Ureter (tissue), 1 donor: Measurements from ENCODE around the gene FREY1. TPM values are rescaled to one million over a fixed set of nuclear protein-coding genes. Genes with fewer than 3 reads are reported as not detected.

Experiments used
- DNase-seq: peaks from one replicate; pipeline ENCODE4 v3.0.0-alpha.2; 2020; ENCODE audit warnings: low spot score
- total RNA-seq: library from RNA; stranded (reverse); gene quantifications from one replicate; pipeline ENCODE4 v1.2.4, GENCODE V29; 2023
- donor health status: DM: yes; HTN: yes; CAD: no.

The FREY1 gene, protein sequence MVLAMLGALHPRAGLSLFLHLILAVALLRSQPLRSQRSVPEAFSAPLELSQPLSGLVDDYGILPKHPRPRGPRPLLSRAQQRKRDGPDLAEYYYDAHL
- total RNA-seq: 0.70 TPM

- DNase-seq: no peak
These were observed at the start of gene FREY1 for GRCh38 chr11:45906965-45907611. TSS of gene FREY1 (minus strand) at chr11:45907271. CDS start at chr11:45907245, 26 bp downstream.

DNA sequence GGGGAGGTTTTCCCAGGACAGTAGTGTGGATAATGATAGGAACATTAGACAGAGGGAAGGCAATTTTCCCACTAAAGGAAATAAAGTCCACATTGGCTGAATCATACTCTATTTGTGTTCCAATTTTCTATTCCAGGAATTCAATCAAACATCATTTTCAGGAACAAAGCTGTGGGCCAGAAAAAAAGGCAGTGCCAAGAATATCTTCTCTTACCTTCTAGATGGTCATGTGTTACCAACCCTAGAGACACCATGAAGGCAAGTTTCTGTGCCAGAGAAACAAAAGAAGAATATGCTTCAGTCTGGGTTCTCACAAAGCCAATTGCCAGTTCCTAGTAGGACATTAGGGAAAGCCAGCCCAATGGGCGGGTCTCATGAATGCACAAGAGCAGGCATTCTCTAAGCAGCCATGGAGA lies 42.9 kb upstream of the FREY1 start:
- DNase-seq: no peak

DNA sequence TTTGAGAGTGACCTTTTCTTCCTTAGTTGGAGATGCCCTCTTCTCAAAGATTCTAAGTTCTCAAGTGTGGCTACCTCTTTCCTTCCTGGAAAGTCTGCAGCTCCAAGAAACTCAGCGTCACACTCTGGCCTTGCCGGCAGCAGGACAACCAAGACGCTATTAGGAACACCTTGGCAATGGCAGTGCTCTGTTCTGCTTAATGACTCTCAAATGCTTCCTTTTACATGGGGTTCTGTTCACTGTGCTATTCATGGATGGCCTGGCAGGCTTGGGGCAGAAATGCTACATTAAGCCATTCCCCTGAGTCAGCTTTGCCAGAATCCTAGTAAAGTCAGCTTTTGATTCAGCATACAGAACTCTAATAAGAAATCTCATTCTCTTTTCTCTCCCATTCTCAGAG lies 41.3 kb upstream of the FREY1 start:
- no peak for DNase-seq

- DNase-seq: no peak
These were observed 40.8 kb upstream of the FREY1 start for GRCh38 chr11:45947885-45948284.

DNA sequence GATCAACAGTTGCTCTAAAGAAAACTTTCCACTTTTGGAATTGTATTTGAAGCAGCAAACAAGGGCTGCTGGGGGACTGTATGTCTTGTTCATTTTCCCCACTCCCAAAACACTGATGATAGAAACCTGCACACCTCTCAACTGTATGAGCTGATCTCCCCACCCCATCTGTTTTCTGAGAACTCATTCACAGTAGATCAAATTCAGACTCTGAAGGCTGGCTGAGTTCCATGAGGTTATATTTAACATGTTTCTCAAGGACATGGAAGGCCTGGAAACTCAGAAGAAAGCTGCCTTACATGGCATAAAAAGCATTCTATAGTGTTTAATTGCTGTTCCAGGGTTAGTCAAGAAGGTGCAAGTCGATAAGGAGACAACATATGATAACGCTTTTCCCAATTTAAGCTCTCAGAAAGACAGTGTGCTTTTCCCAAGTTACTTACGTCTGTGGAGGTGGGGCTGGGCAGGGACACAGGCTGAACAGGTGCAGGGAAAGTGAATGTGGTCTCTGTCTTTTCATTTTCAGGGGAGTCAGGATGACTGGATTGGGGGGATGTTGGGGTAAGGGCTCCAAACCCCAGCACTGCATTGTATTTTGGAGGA lies 38.4 kb upstream of the FREY1 start:
- no peak for DNase-seq

GRCh38 chr11:45942381-45942780 lies 35.3 kb upstream of the FREY1 start:
- no peak for DNase-seq

- DNase-seq: no peak
These were observed 34.2 kb upstream of the FREY1 start for GRCh38 chr11:45941285-45941684.

DNA sequence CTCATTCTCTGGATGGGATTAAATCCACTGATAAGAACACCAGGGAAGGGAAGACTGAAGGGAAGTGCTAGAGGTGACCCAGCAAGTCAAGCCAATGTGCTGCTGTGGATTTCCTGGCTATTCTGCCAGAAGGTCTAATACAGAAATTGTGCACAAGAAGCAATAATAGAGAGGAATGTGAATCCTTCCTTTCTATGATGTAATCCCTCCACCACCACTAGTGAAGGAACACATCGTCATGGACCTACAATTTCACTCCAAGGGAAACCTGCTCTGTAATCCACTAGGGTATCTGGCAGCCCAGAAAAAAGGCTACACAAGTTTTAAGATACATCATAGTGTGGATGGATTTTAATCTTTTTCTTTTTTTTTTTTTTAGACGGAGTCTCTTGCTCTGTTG lies 32.8 kb upstream of the FREY1 start:
- DNase-seq: no peak

GRCh38 chr11:45937916-45938315 lies 30.8 kb upstream of the FREY1 start:
- DNase-seq: no peak

DNA sequence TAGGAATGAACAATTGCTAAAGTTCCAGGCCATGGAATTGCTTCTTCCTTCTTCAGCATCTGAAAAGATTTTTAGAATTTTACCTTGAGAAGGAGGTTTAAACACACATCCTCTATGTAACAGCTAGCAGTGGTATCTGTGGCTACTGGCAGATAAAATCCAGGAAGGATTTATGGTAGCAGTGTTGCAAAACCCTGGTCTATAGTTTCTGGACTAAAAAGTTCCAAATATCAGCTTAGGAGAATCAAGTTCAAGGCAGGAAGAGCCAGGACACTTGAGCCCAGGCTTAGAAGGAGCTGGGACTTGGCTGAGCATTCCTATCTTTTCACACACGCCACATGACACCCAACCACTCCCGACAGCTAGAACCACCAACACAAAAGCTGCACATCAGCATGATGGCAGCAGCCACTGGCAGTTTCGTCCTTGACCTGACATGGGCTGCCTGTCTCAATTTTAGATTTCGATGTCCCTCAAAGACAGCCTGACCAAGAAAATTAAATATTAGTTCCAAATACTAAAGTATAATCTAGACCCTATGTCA lies 29.5 kb upstream of the FREY1 start:
- no peak for DNase-seq

DNA sequence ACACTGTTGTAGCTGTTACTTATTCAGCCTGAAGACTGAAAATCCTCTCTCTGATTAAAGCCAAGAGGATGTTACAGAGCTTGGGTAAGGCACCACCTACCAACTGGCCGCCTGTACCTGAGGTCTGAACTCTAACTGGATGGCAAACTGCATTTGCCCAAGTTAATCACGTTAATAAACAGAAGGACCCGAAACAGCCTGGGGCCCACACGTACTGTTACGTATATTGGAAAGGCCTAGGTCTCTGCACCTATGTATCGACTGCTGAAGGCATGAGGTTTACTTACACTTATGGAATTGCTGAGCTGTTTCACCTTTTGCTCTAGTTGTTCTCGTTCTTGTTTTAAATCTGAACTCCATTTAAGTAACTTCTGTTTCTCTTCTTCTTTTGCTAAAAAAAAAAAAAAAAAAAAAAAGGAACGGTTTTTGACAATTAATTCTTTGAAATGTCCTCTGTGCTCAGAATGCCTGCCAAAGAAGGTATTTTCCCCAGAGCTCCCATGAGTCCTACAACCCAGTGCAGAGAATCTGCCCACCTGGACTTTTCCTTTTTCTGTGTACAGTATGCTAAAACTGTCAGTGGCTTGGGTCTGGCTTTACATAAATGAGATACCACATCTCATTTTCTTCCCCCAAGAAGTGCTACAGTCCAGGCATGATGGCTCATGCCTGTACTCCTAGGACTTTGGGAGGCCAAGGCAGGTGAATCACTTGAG lies 28.4 kb upstream of the FREY1 start:
- DNase-seq: no peak

- DNase-seq: no peak
These were observed 27.7 kb upstream of the FREY1 start for GRCh38 chr11:45934580-45935318.

DNA sequence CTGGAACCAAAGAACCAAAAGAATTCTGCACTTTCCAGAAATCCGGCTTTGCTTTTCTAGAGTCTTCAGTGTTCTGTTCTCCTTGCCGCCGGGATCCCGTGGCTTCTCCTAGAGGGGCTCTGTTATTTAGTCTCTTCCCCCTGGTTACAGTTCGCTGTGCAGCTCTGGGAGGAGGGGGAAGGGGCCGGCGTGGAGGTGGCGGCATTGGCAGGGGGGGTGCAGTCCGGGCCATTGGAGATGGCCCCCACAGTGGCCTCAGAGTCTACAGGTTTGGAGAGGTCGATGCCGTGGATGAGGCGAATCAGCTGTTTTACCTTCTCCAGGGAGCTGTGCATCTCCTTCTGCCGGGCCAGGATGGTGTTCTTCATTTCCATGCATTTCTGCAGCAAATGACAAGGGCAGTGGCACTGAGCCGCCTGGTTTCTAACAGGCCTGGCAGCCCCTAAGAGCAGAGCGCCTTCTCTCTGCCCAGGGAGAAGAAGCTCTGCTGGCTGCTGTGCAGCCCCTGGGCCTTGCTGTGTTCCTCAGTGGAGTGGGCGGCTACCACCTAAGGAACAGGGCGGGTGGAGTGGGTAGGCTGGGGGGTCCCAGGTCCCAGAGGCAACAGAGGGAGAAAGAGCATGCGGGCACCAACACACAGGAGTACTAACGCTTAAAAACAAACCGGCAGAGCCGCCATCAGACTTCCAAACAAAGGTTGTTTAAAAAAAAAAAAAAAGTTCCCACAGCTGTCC lies 26.9 kb upstream of the FREY1 start:
- no peak for DNase-seq

- no peak for DNase-seq
These were observed 26.2 kb upstream of the FREY1 start for GRCh38 chr11:45933131-45933831.

DNA sequence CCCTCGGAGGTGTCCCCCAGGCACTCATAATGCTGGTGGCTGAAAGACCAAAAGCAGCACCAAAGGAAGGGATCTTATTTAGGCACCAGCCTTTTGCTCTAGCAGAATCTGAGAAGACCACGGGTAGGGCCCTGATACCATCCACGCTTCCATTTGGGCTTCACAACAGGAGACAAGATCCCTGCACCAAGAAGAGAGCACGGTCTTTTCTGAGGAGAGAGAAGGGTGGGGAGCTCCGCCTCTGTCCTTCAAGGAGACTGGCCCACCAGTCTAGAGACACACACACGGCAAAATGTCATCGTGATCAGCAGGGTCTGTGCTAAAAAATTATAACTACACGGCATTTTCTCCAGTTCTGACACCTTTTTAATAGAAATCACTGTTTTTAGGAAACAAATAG lies 25.1 kb upstream of the FREY1 start:
- no peak for DNase-seq

GRCh38 chr11:45931739-45932138 lies 24.7 kb upstream of the FREY1 start:
- DNase-seq: no peak

DNA sequence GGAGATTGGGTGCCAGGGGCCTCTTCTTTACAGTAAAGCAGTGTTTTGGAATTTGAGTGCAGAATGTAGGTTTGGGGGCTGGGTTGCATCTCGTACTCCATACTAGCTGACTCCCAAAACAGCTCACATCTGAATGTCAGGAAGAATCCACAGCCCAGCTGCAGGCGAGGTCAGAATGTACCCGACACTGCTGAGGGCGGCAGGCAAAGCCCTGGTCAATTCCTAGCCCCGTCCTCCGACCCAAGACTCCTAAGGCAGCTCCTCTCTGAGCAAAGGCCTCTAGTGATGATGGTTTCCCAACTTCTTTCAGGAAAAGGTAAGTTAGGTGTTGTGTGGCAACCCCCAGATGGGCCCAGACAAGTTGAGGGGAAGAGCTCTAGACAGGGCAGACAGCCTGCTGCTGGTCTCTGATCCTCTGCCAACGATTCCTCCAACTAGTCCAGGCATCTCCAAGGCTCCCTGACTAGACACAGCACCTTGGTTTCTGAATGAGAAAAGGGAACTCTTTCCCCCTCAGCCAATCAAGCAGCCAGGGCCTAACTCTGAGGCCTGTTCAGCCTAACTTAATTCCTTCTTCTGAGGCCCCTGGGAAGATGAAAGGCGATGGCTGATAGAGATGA lies 24.0 kb upstream of the FREY1 start:
- peak; percentile 50 for DNase-seq

DNA sequence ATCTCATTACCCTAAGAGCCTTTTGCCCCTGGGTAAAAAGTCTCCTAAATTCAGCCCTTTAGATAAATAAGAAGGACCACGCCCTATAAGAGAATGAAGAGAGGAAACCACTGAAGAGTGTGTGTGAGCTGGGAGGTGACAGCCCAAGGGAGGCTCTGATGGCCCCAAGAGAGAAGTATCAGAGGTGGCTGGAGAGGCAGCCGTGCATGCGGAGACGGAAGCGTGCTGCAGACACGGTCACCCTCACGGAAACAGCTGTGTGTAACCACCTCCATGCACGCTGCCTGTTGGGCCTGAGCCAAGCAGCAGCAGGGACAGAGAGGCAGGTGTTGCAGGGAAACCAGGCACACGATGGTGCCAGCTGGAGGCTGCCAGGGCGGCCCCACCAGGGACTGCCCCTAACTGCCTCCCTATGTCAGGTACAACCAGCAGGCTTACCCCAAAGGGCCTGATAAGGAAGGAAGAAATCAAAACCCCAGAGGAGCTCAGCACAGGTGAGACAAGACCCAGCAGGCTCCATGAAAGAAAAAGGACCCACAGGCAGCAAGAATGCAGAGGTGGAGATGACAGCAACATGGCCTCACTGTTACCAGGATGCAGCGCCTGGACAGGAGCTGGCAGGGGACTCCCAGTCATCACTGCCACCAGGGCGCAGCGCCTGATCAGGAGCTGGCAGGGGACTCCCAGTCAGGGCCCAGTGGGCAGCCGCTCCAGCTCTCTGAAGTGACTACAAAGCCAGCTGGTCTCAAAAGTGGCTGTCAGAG lies 23.1 kb upstream of the FREY1 start:
- DNase-seq: peak; percentile 72

GRCh38 chr11:45929486-45930030 lies 22.5 kb upstream of the FREY1 start:
- no peak for DNase-seq
